Stomach smooth muscle (tissue), 2 donors: Measurements from ENCODE around the gene DHX9.

Source experiments
- H3K27ac ChIP-seq: one replicate; pipeline ENCODE4 v1.7.0; 2013; ENCODE audit warnings: mild to moderate bottlenecking, low read length, inconsistent platforms
- H3K27me3 ChIP-seq, 2 donors: one replicate each; pipeline ENCODE4 v1.7.0; 2013; ENCODE audit warnings: low read length in 2 of 2; ENCODE audit not compliant: insufficient read depth in 2 of 2, control insufficient read depth in 1 of 2
- H3K36me3 ChIP-seq, 2 donors: one replicate each; pipeline ENCODE4 v1.7.0; 2013; ENCODE audit warnings: low read length in 2 of 2; ENCODE audit not compliant: control insufficient read depth in 2 of 2, insufficient read depth in 2 of 2
- H3K4me1 ChIP-seq: one replicate; pipeline ENCODE4 v1.7.0; 2013; ENCODE audit warnings: low read length; ENCODE audit not compliant: control insufficient read depth, insufficient read depth
- H3K4me3 ChIP-seq, 2 donors: one replicate each; pipeline ENCODE4 v1.7.0; 2013; ENCODE audit warnings: low read length in 2 of 2
- H3K9ac ChIP-seq, 2 donors: one replicate each; pipeline ENCODE4 v1.7.0; 2013; ENCODE audit warnings: low read length in 2 of 2, mild to moderate bottlenecking in 1 of 2
- H3K9me3 ChIP-seq, 2 donors: one replicate each; pipeline ENCODE4 v1.7.0; 2013; ENCODE audit warnings: low read length in 2 of 2; ENCODE audit not compliant: control insufficient read depth in 2 of 2
- donor health status: healthy.
- donor health status: Pancreatic carcinoma.

Gene DHX9

GRCh38 chr1:182861994-182862393 lies 22.8 kb downstream of the DHX9 start:
- no peaks in the 10 kb centered on the region for H3K4me1 ChIP-seq
- H3K9me3 ChIP-seq, result no peaks in the 10 kb centered on the region
- H3K4me3 ChIP-seq, result no peak overlapping the region
- H3K9ac ChIP-seq, result no peak overlapping the region
- no peak overlapping the region for H3K27ac ChIP-seq
- H3K27me3 ChIP-seq, result no peaks in the 10 kb centered on the region
- H3K36me3 ChIP-seq, result peaks cover 63 to 76% of the 10 kb centered on the region in 2 donors

- no peak overlapping the region for H3K4me3 ChIP-seq
- H3K36me3 ChIP-seq, result peaks cover 63 to 75% of the 10 kb centered on the region in 2 donors
- H3K4me1 ChIP-seq, result no peaks in the 10 kb centered on the region
- no peaks in the 10 kb centered on the region for H3K9me3 ChIP-seq
- no peak overlapping the region for H3K9ac ChIP-seq
- no peaks in the 10 kb centered on the region for H3K27me3 ChIP-seq
- H3K27ac ChIP-seq, result no peak overlapping the region
These were observed 23.7 kb downstream of the DHX9 start for GRCh38 chr1:182862827-182863226.

- Histone ChIP-seq H3K4me1 (no peaks in the 10 kb centered on the region), H3K36me3 (peaks cover 57 to 73% of the 10 kb centered on the region in 2 donors), H3K9me3 (no peaks in the 10 kb centered on the region), H3K4me3 (no peak overlapping the region), H3K27me3 (no peaks in the 10 kb centered on the region), H3K9ac (no peak overlapping the region), H3K27ac (no peak overlapping the region)
These were observed 24.8 kb downstream of the DHX9 start for GRCh38 chr1:182863940-182864339.

- H3K36me3 ChIP-seq, result peaks cover 40 to 56% of the 10 kb centered on the region in 2 donors
- H3K27ac ChIP-seq, result no peak overlapping the region
- H3K27me3 ChIP-seq, result no peaks in the 10 kb centered on the region
- H3K9ac ChIP-seq, result no peak overlapping the region
- no peaks in the 10 kb centered on the region for H3K4me1 ChIP-seq
- no peaks in the 10 kb centered on the region for H3K9me3 ChIP-seq
- no peak overlapping the region for H3K4me3 ChIP-seq
These were observed 28.7 kb downstream of the DHX9 start for GRCh38 chr1:182867861-182868260.

GRCh38 chr1:182869241-182869666 lies 30.1 kb downstream of the DHX9 start:
- H3K4me3 ChIP-seq, result no peak overlapping the region
- no peak overlapping the region for H3K27ac ChIP-seq
- H3K9ac ChIP-seq, result no peak overlapping the region
- no peaks in the 10 kb centered on the region for H3K27me3 ChIP-seq
- H3K36me3 ChIP-seq, result peaks cover 48 to 64% of the 10 kb centered on the region in 2 donors
- no peaks in the 10 kb centered on the region for H3K4me1 ChIP-seq
- no peaks in the 10 kb centered on the region for H3K9me3 ChIP-seq

GRCh38 chr1:182872881-182873280 lies 33.7 kb downstream of the DHX9 start:
- no peaks in the 10 kb centered on the region for H3K4me1 ChIP-seq
- no peak overlapping the region for H3K4me3 ChIP-seq
- H3K27ac ChIP-seq, result no peak overlapping the region
- H3K27me3 ChIP-seq, result no peaks in the 10 kb centered on the region
- H3K36me3 ChIP-seq, result peaks cover 57 to 70% of the 10 kb centered on the region in 2 donors
- no peak overlapping the region for H3K9ac ChIP-seq
- no peaks in the 10 kb centered on the region for H3K9me3 ChIP-seq

GRCh38 chr1:182875889-182876288 lies 36.7 kb downstream of the DHX9 start:
- no peaks in the 10 kb centered on the region for H3K9me3 ChIP-seq
- no peak overlapping the region for H3K27ac ChIP-seq
- H3K36me3 ChIP-seq, result peaks cover 66 to 74% of the 10 kb centered on the region in 2 donors
- no peaks in the 10 kb centered on the region for H3K27me3 ChIP-seq
- H3K9ac ChIP-seq, result no peak overlapping the region
- no peak overlapping the region for H3K4me3 ChIP-seq
- no peaks in the 10 kb centered on the region for H3K4me1 ChIP-seq

- Histone ChIP-seq H3K4me1 (no peaks in the 10 kb centered on the region), H3K27ac (no peak overlapping the region), H3K36me3 (peaks cover 75 to 87% of the 10 kb centered on the region in 2 donors), H3K9ac (no peak overlapping the region), H3K27me3 (no peaks in the 10 kb centered on the region), H3K4me3 (no peak overlapping the region), H3K9me3 (no peaks in the 10 kb centered on the region)
These were observed 38.2 kb downstream of the DHX9 start for GRCh38 chr1:182877331-182877730.

- no peak overlapping the region for H3K9ac ChIP-seq
- no peaks in the 10 kb centered on the region for H3K27me3 ChIP-seq
- peaks cover 74 to 84% of the 10 kb centered on the region in 2 donors for H3K36me3 ChIP-seq
- no peak overlapping the region for H3K4me3 ChIP-seq
- no peaks in the 10 kb centered on the region for H3K4me1 ChIP-seq
- no peaks in the 10 kb centered on the region for H3K9me3 ChIP-seq
- H3K27ac ChIP-seq, result no peak overlapping the region
These were observed 38.7 kb downstream of the DHX9 start for GRCh38 chr1:182877842-182878241.

GRCh38 chr1:182884872-182885271 lies 45.7 kb downstream of the DHX9 start:
- no peaks in the 10 kb centered on the region for H3K27me3 ChIP-seq
- H3K4me1 ChIP-seq, result no peaks in the 10 kb centered on the region
- no peaks in the 10 kb centered on the region for H3K9me3 ChIP-seq
- H3K4me3 ChIP-seq, result no peak overlapping the region
- H3K9ac ChIP-seq, result no peak overlapping the region
- H3K36me3 ChIP-seq, result peaks cover 61 to 72% of the 10 kb centered on the region in 2 donors
- no peak overlapping the region for H3K27ac ChIP-seq

- Histone ChIP-seq H3K27ac (no peak overlapping the region), H3K9me3 (no peaks in the 10 kb centered on the region), H3K4me3 (no peak overlapping the region), H3K36me3 (peaks cover 59 to 66% of the 10 kb centered on the region in 2 donors), H3K4me1 (no peaks in the 10 kb centered on the region), H3K9ac (no peak overlapping the region), H3K27me3 (no peaks in the 10 kb centered on the region)
These were observed 46.4 kb downstream of the DHX9 start for GRCh38 chr1:182885591-182885990.
